Hematopoietic multipotent progenitor cell treated with erythropoietin and hydrocortisone succinate and interleukin-3 and kit ligand, for 4 days (in vitro differentiated cells): ENCODE data around the gene ANKRD6.

Experiments used
- DNase-seq: peaks from one replicate; pipeline ENCODE4 v3.0.0-alpha.2; 2015

Gene ANKRD6

GRCh38 chr6:89566930-89567629, 134.1 kb downstream of the ANKRD6 start:
- DNase-seq = no peak

- no peak for DNase-seq
Observed at GRCh38 chr6:89567630-89568390, 134.9 kb downstream of the ANKRD6 start.

- no peak for DNase-seq
Observed at GRCh38 chr6:89574910-89575561, 142.1 kb downstream of the ANKRD6 start.

- no peak for DNase-seq
Observed at GRCh38 chr6:89575562-89575960, 142.6 kb downstream of the ANKRD6 start.

- no peak for DNase-seq
Observed at GRCh38 chr6:89580997-89581666, 148.2 kb downstream of the ANKRD6 start.

- no peak for DNase-seq
Observed at GRCh38 chr6:89581689-89582088, 148.7 kb downstream of the ANKRD6 start.

GRCh38 chr6:89582669-89583325, 149.8 kb downstream of the ANKRD6 start:
- no peak for DNase-seq

GRCh38 chr6:89583559-89583958, 150.6 kb downstream of the ANKRD6 start:
- DNase-seq = no peak

GRCh38 chr6:89584539-89584938, 151.6 kb downstream of the ANKRD6 start:
- DNase-seq = no peak

GRCh38 chr6:89585154-89585553, 152.2 kb downstream of the ANKRD6 start:
- no peak for DNase-seq

GRCh38 chr6:89589297-89590025, 156.5 kb downstream of the ANKRD6 start:
- DNase-seq = peak; percentile 11

GRCh38 chr6:89590133-89590532, 157.2 kb downstream of the ANKRD6 start:
- DNase-seq = no peak

GRCh38 chr6:89591745-89592144, 158.8 kb downstream of the ANKRD6 start:
- no peak for DNase-seq

- peak; percentile 7 for DNase-seq
Observed at GRCh38 chr6:89596056-89596455, 163.1 kb downstream of the ANKRD6 start.

GRCh38 chr6:89596484-89596883, 163.5 kb downstream of the ANKRD6 start:
- DNase-seq = peak; percentile 25

GRCh38 chr6:89597372-89597771, 164.4 kb downstream of the ANKRD6 start:
- no peak for DNase-seq

GRCh38 chr6:89597988-89598387, 165.0 kb downstream of the ANKRD6 start:
- peak; percentile 73 for DNase-seq

- DNase-seq = no peak
Observed at GRCh38 chr6:89599727-89600126, 166.8 kb downstream of the ANKRD6 start.

- DNase-seq = no peak
Observed at GRCh38 chr6:89602166-89602565, 169.2 kb downstream of the ANKRD6 start.

GRCh38 chr6:89604653-89605052, 171.7 kb downstream of the ANKRD6 start:
- no peak for DNase-seq

GRCh38 chr6:89605861-89606260, 172.9 kb downstream of the ANKRD6 start:
- no peak for DNase-seq

- DNase-seq = peak; percentile 88
Observed at GRCh38 chr6:89610149-89610642, 177.2 kb downstream of the ANKRD6 start.
